HEK293 (cell line): Measurements from ENCODE around the gene SLC7A14.

ENCODE experiments used
- BCL6B ChIP-seq: fragments of 450-650 bp; formaldehyde crosslinking; IDR thresholded peaks from 2 replicates; pipeline ENCODE4 v1.5.1; 2017; ENCODE audit warnings: missing biosample characterization, missing genetic modification characterization
- CTCF ChIP-seq: fragments of 450-650 bp; formaldehyde crosslinking; IDR thresholded peaks from 2 replicates; pipeline ENCODE4 v1.5.1; 2016; ENCODE audit warnings: missing biosample characterization, missing genetic modification characterization
- KLF8 ChIP-seq: fragments of 450-650 bp; formaldehyde crosslinking; IDR thresholded peaks from 2 replicates; pipeline ENCODE4 v1.5.1; 2016; ENCODE audit warnings: missing biosample characterization, missing genetic modification characterization
- REPIN1 ChIP-seq: fragments of 450-650 bp; formaldehyde crosslinking; IDR thresholded peaks from 2 replicates; pipeline ENCODE4 v1.5.1; 2017; ENCODE audit warnings: missing biosample characterization, missing genetic modification characterization, low read depth
- TRIM28 ChIP-seq: IDR thresholded peaks from 2 replicates; pipeline ENCODE4 v1.6.1; 2011; ENCODE audit warnings: low read length, control low read depth, borderline replicate concordance
- ZBTB8A ChIP-seq: fragments of 450-650 bp; formaldehyde crosslinking; IDR thresholded peaks from 2 replicates; pipeline ENCODE4 v1.5.1; 2016; ENCODE audit warnings: missing biosample characterization, missing genetic modification characterization
- ZNF211 ChIP-seq: fragments of 450-650 bp; formaldehyde crosslinking; IDR thresholded peaks from 2 replicates; pipeline ENCODE4 v1.5.1; 2016; ENCODE audit warnings: low read depth, missing biosample characterization, missing genetic modification characterization
- ZNF24 ChIP-seq: fragments of 450-650 bp; formaldehyde crosslinking; IDR thresholded peaks from 2 replicates; pipeline ENCODE4 v1.5.1; 2016; ENCODE audit warnings: missing biosample characterization, missing genetic modification characterization
- ZNF274 ChIP-seq, 2 experiments: fragments of 200-500 bp in 1 of 2; fragments of 450-650 bp in 1 of 2; sonication (Bioruptor generic) in 1 of 2; formaldehyde crosslinking in 1 of 2; IDR thresholded peaks; 2 replicates each; pipeline versions ENCODE4 v1.5.1 to v1.6.1; 2014 to 2016; ENCODE audit warnings: borderline replicate concordance in 1 of 2, inconsistent platforms in 1 of 2, low read length in 1 of 2, missing biosample characterization in 1 of 2, missing genetic modification characterization in 1 of 2
- ZNF335 ChIP-seq: fragments of 450-650 bp; formaldehyde crosslinking; conservative IDR thresholded peaks from 2 replicates; pipeline ENCODE4 v1.5.1; 2016; ENCODE audit warnings: missing biosample characterization, missing genetic modification characterization
- ZNF549 ChIP-seq: fragments of 450-650 bp; IDR thresholded peaks from 2 replicates; pipeline ENCODE4 v1.5.1; 2018; ENCODE audit warnings: missing biosample characterization, missing genetic modification characterization, mild to moderate bottlenecking, inconsistent platforms, moderate library complexity
- ZNF561 ChIP-seq: fragments of 450-650 bp; IDR thresholded peaks from 2 replicates; pipeline ENCODE4 v1.5.1; 2018; ENCODE audit warnings: missing biosample characterization, missing genetic modification characterization, borderline replicate concordance
- ZNF777 ChIP-seq: fragments of 450-650 bp; formaldehyde crosslinking; IDR thresholded peaks from 2 replicates; pipeline ENCODE4 v1.5.1; 2017; ENCODE audit warnings: missing biosample characterization, missing genetic modification characterization, borderline replicate concordance

GRCh38 chr3:170418422-170419398 is 167.2 kb downstream of the SLC7A14 start, which contains the start of gene CLDN11:
- TF ChIP-seq BCL6B (tag by site-specific recombination) = no peak
- TF ChIP-seq TRIM28 = no peak
- no peak for TF ChIP-seq CTCF (tag by site-specific recombination)
- no peak for TF ChIP-seq ZNF777 (tag by site-specific recombination)
- no peak for TF ChIP-seq ZNF561 (tag by site-specific recombination)
- TF ChIP-seq ZBTB8A (tag by site-specific recombination) = no peak
- TF ChIP-seq ZNF549 (tag by site-specific recombination) = no peak
- no peak for TF ChIP-seq KLF8 (tag by site-specific recombination)
- no peak for TF ChIP-seq REPIN1 (tag by site-specific recombination)
- no peak for TF ChIP-seq ZNF335 (tag by site-specific recombination)
- TF ChIP-seq ZNF274 (IDR thresholded peaks at IDR 0.05; ENCODE audit: low read length) = no peak
- TF ChIP-seq ZNF274 (tag by site-specific recombination; IDR thresholded peaks at IDR 0.05; ENCODE audit: borderline replicate concordance) = no peak
- no peak for TF ChIP-seq ZNF24
- TF ChIP-seq ZNF211 (tag by site-specific recombination) = no peak
